Activated gamma-delta T cell treated with anti-CD3 and anti-CD28 coated beads, Interleukin-2, amount 50 U/mL, for 16 hours (primary cell): ENCODE results near the gene GRK6.

Experiments used
- DNase-seq: peaks from one replicate; pipeline ENCODE4 v3.0.0-alpha.2; 2020; ENCODE audit warnings: low read depth

Gene GRK6

DNA sequence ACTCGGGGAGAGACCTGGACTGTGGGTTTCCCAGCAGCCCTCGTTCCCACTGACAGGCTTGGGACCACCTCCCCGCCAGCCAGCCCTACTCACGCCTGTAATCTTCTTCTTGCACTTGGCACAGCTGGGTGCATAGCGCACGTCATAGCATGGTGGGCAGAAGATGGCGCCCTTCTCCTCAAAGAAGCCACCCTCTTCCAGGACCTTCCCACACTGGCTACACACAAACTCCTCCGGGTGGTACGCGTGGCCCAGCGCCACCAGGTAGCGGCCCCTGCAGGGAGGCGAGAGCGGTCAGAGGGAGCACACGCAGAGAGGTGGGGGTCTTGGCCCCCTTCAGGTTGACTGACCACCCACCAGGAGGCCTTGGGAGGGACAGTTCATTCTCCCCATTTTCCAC, 61.5 kb downstream of the GRK6 start:
- no peak for DNase-seq

DNA sequence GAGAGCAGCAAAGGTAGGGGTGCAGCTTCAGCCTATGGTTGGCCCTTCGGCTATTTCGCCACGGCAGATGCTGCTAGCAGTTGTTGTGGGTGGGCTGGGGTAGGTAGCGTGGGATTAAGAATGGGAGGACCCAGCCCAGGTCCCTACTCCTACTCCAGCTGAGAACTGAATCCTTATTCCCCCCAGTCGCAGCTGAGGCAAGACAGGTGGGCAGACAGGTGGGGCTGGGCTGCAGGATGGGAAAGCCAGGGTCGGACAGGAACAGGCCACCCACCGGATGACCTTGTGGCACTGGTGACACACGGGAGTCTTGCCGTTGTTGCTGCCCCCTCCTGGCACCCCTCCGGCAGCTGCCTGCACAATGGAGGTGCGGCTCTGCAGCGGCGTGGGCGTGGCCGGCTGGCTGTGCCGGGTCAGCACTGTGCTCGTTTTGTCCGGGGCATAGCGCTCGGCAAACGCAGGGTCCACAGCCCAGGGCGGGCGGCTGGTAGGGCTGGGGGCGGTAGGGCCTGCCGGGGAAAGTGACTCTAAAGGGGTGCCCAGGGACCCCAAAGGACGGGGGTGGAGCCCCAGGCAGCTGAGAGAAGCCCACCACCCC, 62.7 kb downstream of the GRK6 start:
- no peak for DNase-seq

DNA sequence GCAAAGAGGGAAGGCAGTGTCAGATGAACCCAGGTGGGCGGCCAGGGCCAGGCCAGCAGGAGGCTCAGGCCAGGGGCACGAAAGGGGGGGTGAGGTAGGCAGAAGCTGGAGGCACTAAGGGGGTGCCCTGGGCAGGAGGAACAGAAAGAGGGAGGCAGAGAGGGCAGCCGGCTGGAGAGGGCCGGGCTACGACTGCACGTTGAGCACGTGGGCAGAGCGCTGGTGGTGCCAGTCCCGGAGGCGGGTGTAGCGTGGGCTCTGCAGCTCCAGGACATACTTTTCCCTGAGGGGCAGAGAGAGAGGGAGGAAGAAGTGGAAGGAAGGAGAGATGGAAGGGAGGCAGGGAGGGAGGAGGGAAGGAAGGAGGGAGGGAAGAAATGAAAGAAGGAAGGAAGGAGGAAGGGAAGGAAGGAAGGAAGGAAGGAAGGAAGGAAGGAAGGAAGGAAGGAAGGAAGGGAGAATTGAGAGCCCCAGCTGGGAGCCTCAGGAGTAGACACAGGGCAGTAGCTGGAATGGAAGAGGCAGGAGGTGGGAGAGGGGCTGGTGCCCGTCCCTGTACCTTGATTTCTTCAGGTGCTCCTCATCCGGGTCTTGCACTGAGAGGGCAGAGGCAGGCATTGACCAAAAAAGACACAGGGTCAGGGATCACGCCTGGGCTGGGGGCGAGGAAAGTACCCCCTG, 64.0 kb downstream of the GRK6 start:
- DNase-seq = no peak

DNA sequence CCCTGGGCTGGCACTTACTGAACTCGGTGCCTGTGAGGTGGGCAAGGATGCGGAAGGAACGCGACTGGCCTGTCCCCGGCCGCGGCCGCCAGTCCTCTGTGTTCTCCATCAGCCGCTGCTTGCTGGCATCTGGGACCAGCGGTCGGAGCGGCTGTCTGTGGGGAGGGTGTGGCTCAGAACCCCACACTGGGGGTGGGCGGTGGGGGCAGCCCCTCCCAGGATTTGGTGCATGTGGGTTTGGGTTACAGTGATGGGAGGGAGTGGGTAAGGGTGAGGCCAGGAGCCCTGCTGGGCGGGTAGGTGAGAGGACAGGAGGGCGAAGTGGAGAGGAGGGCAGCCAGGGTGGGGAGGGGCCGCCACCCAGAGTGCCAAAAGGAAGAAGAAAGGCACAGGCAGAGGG, 64.5 kb downstream of the GRK6 start:
- no peak for DNase-seq

DNA sequence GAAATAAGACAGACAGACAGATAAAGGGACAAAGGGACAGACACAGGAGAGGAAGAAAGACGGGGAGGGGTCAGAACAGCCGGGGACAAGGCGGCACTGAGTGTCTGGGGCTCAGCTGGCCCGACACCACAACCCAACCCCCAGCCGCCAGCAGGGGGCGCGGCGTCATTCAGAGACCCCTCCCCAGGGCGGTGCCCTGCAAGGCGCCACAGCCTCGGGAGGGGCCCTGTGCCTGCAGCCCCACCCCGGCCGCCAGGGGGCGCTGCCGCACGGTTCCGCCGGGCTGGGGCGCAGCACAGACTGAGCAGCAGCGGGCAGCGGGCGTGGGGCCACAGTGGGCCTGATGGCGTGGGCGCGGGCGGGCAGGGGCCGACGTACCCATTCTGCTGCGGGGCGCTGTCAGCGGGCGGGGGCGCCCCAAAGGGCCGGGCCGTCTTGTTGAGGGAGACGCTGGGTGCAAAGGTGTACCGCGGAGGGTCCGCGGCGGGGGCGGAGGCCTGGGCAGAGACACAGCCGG, 65.0 kb downstream of the GRK6 start:
- DNase-seq = no peak

DNA sequence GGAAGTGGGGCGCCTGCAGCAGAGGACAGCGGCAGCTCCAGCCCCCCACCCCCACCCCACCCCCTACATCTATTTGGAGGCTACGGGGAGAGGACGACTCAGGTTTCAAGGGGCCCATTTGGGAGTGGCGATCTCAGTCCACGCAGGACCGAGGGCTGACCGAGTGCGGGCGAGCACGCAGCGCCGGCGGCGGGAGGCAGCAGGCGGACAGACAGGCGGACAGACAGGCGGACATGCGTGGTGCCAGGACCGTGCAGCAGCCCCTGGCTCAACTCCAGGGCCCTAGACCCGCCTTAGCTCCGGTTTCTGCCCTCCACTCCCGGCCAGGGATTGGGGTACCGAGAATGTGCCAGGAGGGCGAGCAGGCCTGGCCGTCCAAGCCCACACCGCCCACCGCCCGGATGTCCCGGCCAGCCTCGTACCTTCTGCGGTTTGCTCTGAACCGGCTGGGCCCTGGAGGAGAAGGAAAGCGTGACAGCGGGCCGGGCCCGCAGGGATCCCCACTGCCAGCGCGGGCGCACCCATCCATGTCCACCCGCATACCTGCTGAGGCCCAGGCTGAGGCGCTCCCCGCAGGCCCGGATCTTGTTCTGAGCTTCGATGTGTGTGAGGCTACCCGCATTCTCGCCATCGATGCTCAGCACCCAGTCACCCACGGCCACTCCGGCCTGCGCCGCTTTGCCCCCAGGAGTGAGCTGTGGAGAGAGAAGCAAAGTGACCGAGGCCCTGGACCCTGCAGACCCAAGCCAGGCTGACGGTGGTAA, 65.7 kb downstream of the GRK6 start:
- DNase-seq = no peak
